Endothelial cell of umbilical vein (primary cell): ENCODE results near the gene CDC37.

Source experiments
- EZH2 ChIP-seq: IDR thresholded peaks from 2 replicates; pipeline ENCODE4 v1.6.1; 2012; ENCODE audit warnings: borderline replicate concordance, low read depth, mild to moderate bottlenecking, moderate library complexity, low read length, inconsistent platforms; ENCODE audit not compliant: severe bottlenecking
- GATA2 ChIP-seq: IDR thresholded peaks from 2 replicates; pipeline ENCODE4 v1.7.0; 2011; ENCODE audit warnings: low read depth, mild to moderate bottlenecking, moderate library complexity, mixed read lengths, low read length; ENCODE audit not compliant: insufficient read length, insufficient read depth
- POLR2A ChIP-seq: IDR thresholded peaks from 2 replicates; pipeline ENCODE4 v1.6.1; 2012; ENCODE audit warnings: low read depth, mild to moderate bottlenecking, control low read depth, low read length
- TF ChIP-seq, protein P1 (sequence below), 2 donors: IDR thresholded peaks; 1 replicate in 1 of 2; 2 replicates in 1 of 2; pipeline ENCODE4 v1.5.1; 2011; ENCODE audit warnings: low read length in 2 of 2, mild to moderate bottlenecking in 2 of 2, moderate library complexity in 2 of 2, control low read depth in 1 of 2, inconsistent platforms in 1 of 2, low read depth in 1 of 2; ENCODE audit not compliant: insufficient read depth in 1 of 2; ENCODE audit errors: extremely low read depth in 1 of 2

DNA sequence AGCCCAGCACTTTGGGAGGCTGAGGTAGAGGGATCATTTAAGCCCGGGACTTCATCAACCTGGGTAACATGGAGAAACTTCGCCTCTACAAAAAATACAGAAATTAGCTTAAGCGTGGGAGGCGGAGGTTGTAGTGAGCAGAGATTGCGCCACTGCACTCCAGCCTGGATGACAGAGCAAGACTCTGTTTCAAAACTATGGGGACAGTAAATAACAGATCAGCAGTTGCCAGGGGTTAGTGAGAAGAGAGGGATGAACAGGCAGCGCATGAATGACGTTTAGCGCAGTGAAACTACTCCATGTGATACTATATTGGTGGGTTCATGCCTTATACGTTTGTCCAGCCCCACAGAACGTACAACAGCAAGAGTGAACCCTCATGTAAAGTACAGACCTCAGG lies 56.8 kb downstream of the CDC37 start:
- TF ChIP-seq, protein P1, sequence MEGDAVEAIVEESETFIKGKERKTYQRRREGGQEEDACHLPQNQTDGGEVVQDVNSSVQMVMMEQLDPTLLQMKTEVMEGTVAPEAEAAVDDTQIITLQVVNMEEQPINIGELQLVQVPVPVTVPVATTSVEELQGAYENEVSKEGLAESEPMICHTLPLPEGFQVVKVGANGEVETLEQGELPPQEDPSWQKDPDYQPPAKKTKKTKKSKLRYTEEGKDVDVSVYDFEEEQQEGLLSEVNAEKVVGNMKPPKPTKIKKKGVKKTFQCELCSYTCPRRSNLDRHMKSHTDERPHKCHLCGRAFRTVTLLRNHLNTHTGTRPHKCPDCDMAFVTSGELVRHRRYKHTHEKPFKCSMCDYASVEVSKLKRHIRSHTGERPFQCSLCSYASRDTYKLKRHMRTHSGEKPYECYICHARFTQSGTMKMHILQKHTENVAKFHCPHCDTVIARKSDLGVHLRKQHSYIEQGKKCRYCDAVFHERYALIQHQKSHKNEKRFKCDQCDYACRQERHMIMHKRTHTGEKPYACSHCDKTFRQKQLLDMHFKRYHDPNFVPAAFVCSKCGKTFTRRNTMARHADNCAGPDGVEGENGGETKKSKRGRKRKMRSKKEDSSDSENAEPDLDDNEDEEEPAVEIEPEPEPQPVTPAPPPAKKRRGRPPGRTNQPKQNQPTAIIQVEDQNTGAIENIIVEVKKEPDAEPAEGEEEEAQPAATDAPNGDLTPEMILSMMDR (IDR thresholded peaks at IDR 0.05; ENCODE audit: extremely low read depth in 1 of 2, insufficient read depth in 1 of 2, low read depth in 1 of 2, low read length in 2 of 2) = no peak
- TF ChIP-seq EZH2 (no peak), GATA2 (no peak), POLR2A (no peak)
